BLaER1 (cell line): ENCODE measurements around the gene PCBP4.

Experiments used
- H3K27ac ChIP-seq: shearing (Covaris generic); formaldehyde crosslinking; 2 replicates; pipeline ENCODE4 v1.8.1; 2022
- H3K27me3 ChIP-seq: shearing (Covaris generic); formaldehyde crosslinking; 2 replicates; pipeline ENCODE4 v1.8.1; 2022
- H3K36me3 ChIP-seq: shearing (Covaris generic); formaldehyde crosslinking; 2 replicates; pipeline ENCODE4 v1.8.1; 2022
- H3K4me1 ChIP-seq: shearing (Covaris generic); formaldehyde crosslinking; 2 replicates; pipeline ENCODE4 v1.8.1; 2022
- H3K4me2 ChIP-seq: shearing (Covaris generic); formaldehyde crosslinking; 2 replicates; pipeline ENCODE4 v1.8.1; 2022
- H3K4me3 ChIP-seq: shearing (Covaris generic); formaldehyde crosslinking; 2 replicates; pipeline ENCODE4 v1.8.1; 2022
- H3K9ac ChIP-seq: shearing (Covaris generic); formaldehyde crosslinking; 2 replicates; pipeline ENCODE4 v1.8.1; 2022
- H3K9me3 ChIP-seq: shearing (Covaris generic); formaldehyde crosslinking; 2 replicates; pipeline ENCODE4 v1.8.1; 2022
- H4K20me1 ChIP-seq: shearing (Covaris generic); formaldehyde crosslinking; 2 replicates; pipeline ENCODE4 v1.8.1; 2022
- Cebpa-rat ChIP-seq: shearing (Covaris generic); IDR thresholded peaks from 2 replicates; pipeline ENCODE4 v1.8.1; 2022

PCBP4 gene

DNA sequence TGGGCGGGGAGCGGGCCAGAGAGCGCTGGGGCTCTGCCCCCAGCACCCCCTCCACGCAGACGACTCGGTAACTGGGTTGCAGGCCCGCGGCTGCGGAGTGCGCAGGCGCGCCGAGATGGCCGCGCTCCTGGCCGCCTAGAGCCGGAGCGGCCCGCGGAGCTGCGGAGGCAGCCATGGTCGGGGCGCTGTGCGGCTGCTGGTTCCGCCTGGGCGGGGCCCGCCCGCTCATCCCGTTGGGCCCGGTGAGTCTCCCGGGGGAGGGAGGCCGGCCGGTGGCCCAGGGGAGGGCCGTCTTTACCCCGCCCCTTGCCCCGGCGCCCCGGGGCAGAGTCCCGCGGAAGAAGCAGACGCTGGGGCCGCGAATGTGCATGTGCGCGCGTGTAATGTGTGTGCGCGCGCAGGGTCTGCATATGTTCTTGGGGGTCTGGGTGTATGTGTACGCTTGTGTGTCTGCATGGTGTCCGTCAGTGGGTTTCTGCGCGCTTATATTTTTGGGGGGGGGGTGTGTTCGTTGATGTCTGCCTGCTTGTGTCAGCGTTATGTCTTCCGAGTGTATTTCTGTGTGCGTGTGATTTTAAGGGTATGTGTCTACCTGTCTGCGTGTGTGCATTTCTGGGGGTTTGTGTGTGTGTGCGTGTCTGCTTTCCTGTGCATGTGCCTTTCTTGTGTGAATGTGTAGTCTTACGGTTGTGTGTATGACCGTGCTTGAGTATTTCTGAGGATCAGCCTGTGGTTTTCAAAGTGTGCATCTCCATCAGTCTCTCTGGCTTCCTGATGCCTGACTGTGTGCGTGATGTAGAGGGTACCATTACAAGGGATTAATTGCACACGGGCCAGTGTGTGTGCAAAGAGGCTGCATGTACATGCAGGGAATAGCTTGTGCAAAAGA, 8.0 kb upstream of the PCBP4 start, which contains the start of gene ABHD14A:
Gene ABHD14A, plus strand, starts transcription at position 102 of the 889 bp plus-strand sequence. Its CDS starts 72 bp downstream, at position 174.
- Histone ChIP-seq H3K9ac (peak within 1 kb of the TSS; percentile 90), H3K9me3 (no peaks in the 10 kb centered on the region), H3K27ac (peak within 1 kb of the TSS; percentile 92), H3K27me3 (no peaks in the 10 kb centered on the region), H4K20me1 (peaks cover 12% of the 10 kb centered on the region; the same call in 1 of the 2 replicates), H3K4me2 (peak within 1 kb of the TSS; percentile 99), H3K4me3 (peak within 1 kb of the TSS; percentile 86), H3K36me3 (peaks cover 5% of the 10 kb centered on the region), H3K4me1 (peaks cover 73% of the 10 kb centered on the region)
- TF ChIP-seq Cebpa-rat, result no peak

DNA sequence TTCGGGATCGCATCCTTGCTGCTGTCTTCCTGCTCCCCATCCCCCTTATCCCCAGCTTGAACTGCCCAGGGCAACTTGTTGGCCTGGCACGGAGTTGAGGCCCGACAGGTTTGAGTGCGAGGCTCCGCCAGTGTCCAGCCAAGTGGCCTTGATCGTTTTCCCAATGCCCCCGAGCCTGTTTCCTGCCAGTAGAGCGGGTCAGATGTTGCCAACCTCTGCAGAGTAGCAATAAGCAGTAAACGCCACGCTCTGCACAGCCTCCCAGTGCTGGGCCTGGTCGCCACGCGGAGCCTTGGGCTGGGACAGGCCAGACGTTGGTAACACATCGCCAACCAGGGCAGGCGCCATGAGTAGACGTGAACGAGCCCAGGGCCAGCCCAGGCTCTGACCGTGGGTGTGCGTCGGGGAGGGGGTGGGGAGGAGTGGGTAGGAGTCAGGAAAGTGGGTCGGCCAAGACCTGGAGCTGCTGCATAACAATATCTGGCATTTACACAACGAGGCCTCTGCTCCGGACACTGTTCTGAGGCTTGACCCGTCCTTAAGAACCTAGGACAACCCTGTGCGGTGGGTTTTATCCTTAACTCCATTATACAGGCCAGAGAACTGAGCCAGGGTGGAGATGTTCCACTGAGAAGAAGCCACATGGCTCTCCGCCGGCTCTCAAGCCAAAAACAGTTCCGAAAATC, 7.2 kb upstream of the PCBP4 start:
- Histone ChIP-seq H3K4me1 (peaks cover 81% of the 10 kb centered on the region), H3K27me3 (no peaks in the 10 kb centered on the region), H3K27ac (peak overlapping the region; percentile 92), H3K9me3 (no peaks in the 10 kb centered on the region), H4K20me1 (peaks cover 17% of the 10 kb centered on the region; the same call in 1 of the 2 replicates), H3K4me3 (peak overlapping the region; percentile 86), H3K4me2 (peak overlapping the region; percentile 99), H3K36me3 (peaks cover 5% of the 10 kb centered on the region; the same call in 1 of the 2 replicates), H3K9ac (peak overlapping the region; percentile 90)
- no peak for TF ChIP-seq Cebpa-rat

DNA sequence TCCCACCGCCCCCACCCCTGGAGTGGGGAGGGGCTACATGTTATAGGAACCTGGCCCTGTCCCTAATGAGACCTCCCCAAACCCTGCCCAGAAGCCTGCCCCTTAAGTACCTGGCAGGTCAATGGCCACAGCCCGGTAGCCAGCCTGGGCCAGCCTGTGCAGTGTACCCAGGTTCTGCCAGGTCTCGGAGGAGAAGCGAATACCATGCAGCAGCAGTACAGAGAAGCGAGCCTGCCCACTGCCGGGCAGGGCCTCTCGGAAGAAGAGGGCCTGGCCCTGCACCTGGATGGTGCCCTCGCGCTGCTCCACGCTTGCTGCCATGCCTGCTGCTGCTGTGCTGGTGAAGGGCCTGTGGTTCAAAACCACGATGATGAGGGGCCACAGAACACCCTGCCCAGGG, 4.1 kb upstream of the PCBP4 start:
- H3K4me3 ChIP-seq, result no peak overlapping the region
- peaks cover 9% of the 10 kb centered on the region; the same call in 1 of the 2 replicates for H3K36me3 ChIP-seq
- H3K27ac ChIP-seq, result peak overlapping the region; percentile 95
- peaks cover 85% of the 10 kb centered on the region for H3K4me1 ChIP-seq
- H3K9ac ChIP-seq, result peak overlapping the region; percentile 52; the same call in 1 of the 2 replicates
- H3K27me3 ChIP-seq, result no peaks in the 10 kb centered on the region
- H3K4me2 ChIP-seq, result peak overlapping the region; percentile 99
- TF ChIP-seq Cebpa-rat, result no peak
- H4K20me1 ChIP-seq, result peaks cover 25% of the 10 kb centered on the region; the same call in 1 of the 2 replicates
- H3K9me3 ChIP-seq, result no peaks in the 10 kb centered on the region

DNA sequence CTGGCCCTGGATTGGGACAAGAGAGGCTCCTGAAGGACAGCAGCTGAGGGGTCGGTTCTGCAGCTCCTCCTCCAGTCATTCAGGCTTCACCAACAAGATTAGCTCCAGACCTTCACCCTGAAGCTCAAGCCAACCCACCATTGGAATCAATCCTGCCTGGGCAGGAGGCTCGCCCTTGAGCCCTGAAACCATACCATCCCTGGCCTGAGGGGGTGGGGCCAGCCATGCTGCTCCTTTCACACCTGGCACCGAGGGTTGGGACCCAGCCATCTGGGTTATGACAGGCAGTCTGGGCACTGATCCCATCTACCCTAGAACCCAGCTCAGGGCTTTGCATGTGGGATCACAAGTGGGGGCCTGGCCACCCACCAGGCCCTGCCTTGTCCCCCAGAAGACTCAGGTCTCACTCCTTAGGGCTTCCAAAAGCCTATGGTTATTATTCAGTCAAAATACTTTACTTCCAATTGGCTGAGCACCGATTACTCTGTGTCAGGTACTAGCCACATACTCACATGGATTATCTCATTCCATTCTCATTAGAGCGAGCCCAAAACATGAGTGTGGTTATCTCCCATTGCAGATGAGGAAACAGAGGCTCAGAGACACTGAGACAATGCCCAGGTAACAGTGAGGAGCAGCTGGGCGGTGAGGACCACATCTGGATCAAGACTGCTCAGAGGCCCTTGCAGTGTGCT, 3.5 kb upstream of the PCBP4 start:
- peaks cover 9% of the 10 kb centered on the region; the same call in 1 of the 2 replicates for H3K36me3 ChIP-seq
- H3K27ac ChIP-seq, result peak overlapping the region; percentile 95
- H3K4me1 ChIP-seq, result peaks cover 85% of the 10 kb centered on the region
- TF ChIP-seq Cebpa-rat, result no peak
- H3K9ac ChIP-seq, result peak overlapping the region; percentile 52; the same call in 1 of the 2 replicates
- peak overlapping the region; percentile 99 for H3K4me2 ChIP-seq
- H3K4me3 ChIP-seq, result no peak overlapping the region
- peaks cover 25% of the 10 kb centered on the region; the same call in 1 of the 2 replicates for H4K20me1 ChIP-seq
- no peaks in the 10 kb centered on the region for H3K9me3 ChIP-seq
- H3K27me3 ChIP-seq, result no peaks in the 10 kb centered on the region

DNA sequence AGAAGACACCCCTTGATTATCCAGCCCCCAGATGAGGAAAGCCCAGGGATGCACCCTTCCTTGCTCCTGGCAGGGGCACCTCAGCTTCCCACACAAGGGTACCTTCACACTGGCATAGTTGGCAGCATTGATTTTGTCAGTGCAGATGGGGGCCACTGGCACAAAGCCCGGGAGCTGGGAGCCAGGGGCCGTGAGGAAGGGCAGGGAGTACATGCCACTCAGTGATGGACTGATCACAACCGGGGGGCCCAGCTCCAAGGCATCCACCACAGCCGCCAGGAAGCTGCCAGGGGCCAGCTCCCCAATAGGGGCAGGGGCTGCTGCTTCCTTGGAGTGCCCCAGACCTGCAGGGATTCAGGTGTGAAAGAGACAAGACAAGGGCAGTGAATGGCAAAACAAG, 2.6 kb upstream of the PCBP4 start:
- H3K27me3 ChIP-seq, result no peaks in the 10 kb centered on the region
- H3K27ac ChIP-seq, result peak overlapping the region; percentile 95
- H4K20me1 ChIP-seq, result peaks cover 28% of the 10 kb centered on the region; the same call in 1 of the 2 replicates
- H3K9me3 ChIP-seq, result no peaks in the 10 kb centered on the region
- H3K9ac ChIP-seq, result peak overlapping the region; percentile 63; the same call in 1 of the 2 replicates
- no peak for TF ChIP-seq Cebpa-rat
- peaks cover 87% of the 10 kb centered on the region for H3K4me1 ChIP-seq
- peaks cover 9% of the 10 kb centered on the region; the same call in 1 of the 2 replicates for H3K36me3 ChIP-seq
- H3K4me2 ChIP-seq, result peak overlapping the region; percentile 94
- H3K4me3 ChIP-seq, result no peak overlapping the region

DNA sequence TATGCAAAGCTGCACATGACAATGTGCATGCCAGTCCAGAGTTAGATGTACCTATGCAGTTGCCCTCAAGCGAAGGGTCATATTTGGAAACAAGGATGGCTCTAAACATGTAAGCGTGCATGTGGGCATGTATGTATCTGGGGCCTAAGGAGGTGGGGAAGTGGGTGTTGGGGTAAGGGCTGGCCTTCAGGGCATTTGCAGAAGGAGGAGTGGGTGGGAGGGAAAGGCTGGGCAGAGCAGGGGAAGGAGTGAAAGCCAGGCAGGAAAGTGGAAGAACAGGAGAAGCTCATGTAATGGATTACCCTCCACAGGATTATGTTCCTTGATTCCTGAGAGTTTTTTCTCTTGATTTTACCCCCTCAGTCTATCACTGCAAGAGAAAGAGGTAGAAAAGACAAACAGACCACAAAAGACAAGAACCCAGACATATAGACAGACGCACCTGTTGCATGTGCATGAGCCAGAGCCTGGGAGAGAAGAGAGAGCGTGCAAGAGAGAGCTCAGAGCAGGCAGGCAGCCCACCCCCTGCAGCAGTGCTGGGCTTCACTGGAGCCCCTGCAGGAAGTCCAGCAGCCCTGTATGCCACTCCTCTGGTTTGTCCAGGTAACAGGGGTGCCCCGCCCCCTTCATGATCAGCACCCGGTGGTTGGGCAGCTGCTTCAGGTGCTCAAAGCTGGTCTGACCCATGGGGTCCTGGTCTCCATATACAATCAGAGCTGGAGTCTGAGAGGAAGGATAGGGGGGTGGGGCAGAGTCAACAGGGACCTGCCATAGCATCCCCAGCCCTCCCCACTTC, 1.8 kb upstream of the PCBP4 start:
- peaks cover 87% of the 10 kb centered on the region for H3K4me1 ChIP-seq
- H3K4me2 ChIP-seq, result peak overlapping the region; percentile 94
- no peaks in the 10 kb centered on the region for H3K9me3 ChIP-seq
- no peak for TF ChIP-seq Cebpa-rat
- peaks cover 35% of the 10 kb centered on the region; the same call in 1 of the 2 replicates for H4K20me1 ChIP-seq
- no peaks in the 10 kb centered on the region for H3K27me3 ChIP-seq
- H3K27ac ChIP-seq, result peak overlapping the region; percentile 95
- peaks cover 9% of the 10 kb centered on the region; the same call in 1 of the 2 replicates for H3K36me3 ChIP-seq
- H3K9ac ChIP-seq, result peak overlapping the region; percentile 63
- 0 out of 2 replicates have a peak overlapping the region, but pooled peaks have one; percentile 43 for H3K4me3 ChIP-seq

DNA sequence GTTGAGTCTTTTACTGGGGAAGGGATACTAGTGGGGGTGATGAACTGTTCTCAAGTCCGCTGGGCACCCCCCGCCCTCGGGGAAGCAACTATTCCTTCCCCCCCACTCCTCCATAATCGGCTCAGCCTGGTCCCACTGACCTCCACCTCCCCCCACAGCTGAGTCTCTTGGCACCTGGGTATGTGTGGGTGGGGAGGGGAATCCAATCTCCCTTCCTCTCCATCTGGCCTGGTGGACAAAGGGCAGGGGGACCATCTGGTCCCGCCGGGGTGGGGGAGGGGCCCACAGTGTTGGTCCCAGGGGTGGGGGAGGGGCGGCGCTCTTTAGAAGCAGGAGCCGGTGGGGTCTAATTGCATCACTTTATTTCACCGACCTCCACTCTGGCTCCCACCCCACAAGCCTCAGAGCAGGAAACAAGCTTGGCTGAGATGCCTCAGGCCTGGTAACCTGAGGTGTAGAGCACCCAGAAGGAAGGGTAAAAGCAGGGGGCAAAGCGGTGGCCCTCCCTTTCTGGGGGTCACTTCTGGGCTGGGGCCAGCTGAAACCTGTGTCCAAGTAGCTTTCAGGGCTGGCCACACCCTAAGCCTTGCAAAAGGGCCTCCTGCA, 1.0 kb upstream of the PCBP4 start:
- TF ChIP-seq Cebpa-rat, result peak; percentile 58; the same call in 1 of the 2 replicates
- Histone ChIP-seq H3K9ac (peak overlapping the region; percentile 93), H3K36me3 (peaks cover 9% of the 10 kb centered on the region; the same call in 1 of the 2 replicates), H3K27ac (peak overlapping the region; percentile 95), H3K4me3 (peak overlapping the region; percentile 82), H3K9me3 (no peaks in the 10 kb centered on the region), H3K4me1 (peaks cover 91% of the 10 kb centered on the region), H3K4me2 (peak overlapping the region; percentile 94), H3K27me3 (no peaks in the 10 kb centered on the region), H4K20me1 (peaks cover 43% of the 10 kb centered on the region; the same call in 1 of the 2 replicates)

DNA sequence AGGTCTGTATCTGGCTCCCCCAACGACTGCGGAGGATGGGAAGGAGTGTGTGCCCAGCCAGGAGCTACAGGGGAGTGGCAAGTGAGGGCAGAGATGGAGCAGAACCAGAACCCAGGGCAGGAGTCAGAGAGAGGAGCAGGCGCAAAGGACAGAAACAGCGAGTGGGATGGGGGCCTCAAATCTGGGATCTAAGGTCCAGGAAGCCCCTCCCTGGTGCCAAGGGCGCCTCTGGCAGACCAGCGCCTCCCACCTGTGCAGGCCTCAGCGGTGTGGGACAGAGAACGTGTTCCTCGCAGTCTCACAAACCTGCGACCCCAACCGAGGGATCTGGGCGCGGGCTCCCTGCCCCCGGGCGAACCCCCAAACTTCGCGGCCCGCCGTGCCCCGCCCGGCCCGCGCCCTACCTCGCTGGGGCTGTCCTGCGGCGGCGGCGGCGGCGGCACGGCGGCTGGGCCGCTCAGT, 301 bp downstream of the PCBP4 start:
- Histone ChIP-seq H3K27me3 (no peaks in the 10 kb centered on the region), H3K4me1 (peaks cover 84% of the 10 kb centered on the region), H4K20me1 (peaks cover 57% of the 10 kb centered on the region), H3K36me3 (peaks cover 16% of the 10 kb centered on the region; the same call in 1 of the 2 replicates), H3K4me2 (peak overlapping the region; percentile 97), H3K4me3 (peak overlapping the region; percentile 82), H3K9ac (peak overlapping the region; percentile 93), H3K27ac (peak overlapping the region; percentile 90), H3K9me3 (no peaks in the 10 kb centered on the region)
- TF ChIP-seq Cebpa-rat, result no peak
